Measurements from ENCODE around the gene CLDN24.

CLDN24 gene

GRCh38 chr4:183360161-183360919 lies 38.1 kb upstream of the CLDN24 start:
- no peak for FAIRE-seq
- no peak for TF ChIP-seq CTCF (IDR thresholded peaks at IDR 0.05; ENCODE audit: insufficient read depth, missing control alignments)
- DNase-seq (ENCODE audit: insufficient read length, low spot score), result no peak

DNA sequence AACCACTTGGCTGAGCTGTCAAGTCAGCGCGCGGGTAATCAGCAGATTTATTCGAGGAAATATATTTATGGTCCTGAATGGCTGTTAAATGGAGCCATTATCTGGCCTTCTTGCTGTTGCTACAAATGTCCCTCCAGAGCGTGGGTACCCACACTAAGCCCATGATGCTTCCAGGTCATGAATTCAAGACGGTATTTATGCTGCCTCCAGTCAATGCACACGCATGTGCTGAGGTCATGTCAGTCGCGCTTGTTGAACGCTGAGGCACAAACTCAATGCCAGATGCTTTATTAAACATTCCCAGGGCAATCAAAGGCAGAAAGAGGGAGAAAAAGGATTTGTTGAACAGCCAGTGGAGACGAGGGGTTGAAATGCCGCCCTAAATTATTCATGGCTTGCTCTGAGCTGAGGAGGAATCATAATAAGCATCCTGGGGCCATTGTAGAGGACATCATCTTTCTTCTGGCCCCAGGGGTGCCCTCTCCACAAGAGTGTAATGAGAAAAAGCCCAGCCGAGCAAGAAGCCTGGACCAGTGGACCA lies 36.1 kb upstream of the CLDN24 start:
- FAIRE-seq, result no peak
- no peak for TF ChIP-seq CTCF (IDR thresholded peaks at IDR 0.05; ENCODE audit: insufficient read depth, missing control alignments)

GRCh38 chr4:183356931-183357675 lies 34.9 kb upstream of the CLDN24 start:
- no peak for FAIRE-seq

More for the DNA sequence above, 36.1 kb upstream of the CLDN24 start:
- no peak for DNase-seq (ENCODE audit: insufficient read length, low spot score)

GRCh38 chr4:183356173-183356830 lies 34.1 kb upstream of the CLDN24 start:
- DNase-seq (ENCODE audit: insufficient read length, low spot score) (no peak), FAIRE-seq (no peak)
- no peak for TF ChIP-seq CTCF (IDR thresholded peaks at IDR 0.05; ENCODE audit: insufficient read depth, missing control alignments)

More at GRCh38 chr4:183356931-183357675, 34.9 kb upstream of the CLDN24 start:
- no peak for TF ChIP-seq CTCF (IDR thresholded peaks at IDR 0.05; ENCODE audit: insufficient read depth, missing control alignments)
- no peak for DNase-seq (ENCODE audit: insufficient read length, low spot score)

DNA sequence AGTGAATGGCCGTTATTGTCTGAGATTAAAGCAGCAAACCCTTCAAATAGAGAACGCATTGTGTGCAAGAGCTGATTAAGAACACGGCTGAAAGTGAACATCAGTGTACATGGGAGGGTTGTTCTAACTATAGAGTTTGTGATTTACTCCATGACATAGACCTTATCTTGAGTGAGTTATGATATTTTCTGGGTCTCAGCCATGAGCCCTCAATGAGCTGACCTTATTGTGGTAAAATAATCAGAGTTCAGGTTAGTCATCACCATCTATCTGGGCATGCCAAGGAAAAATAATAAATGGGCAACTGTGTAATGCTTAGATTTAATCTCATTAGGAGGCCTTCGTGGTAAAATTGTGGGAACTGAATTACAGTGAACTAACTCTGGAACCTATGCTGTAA lies 33.2 kb upstream of the CLDN24 start:
- DNase-seq (ENCODE audit: insufficient read length, low spot score), result no peak
- TF ChIP-seq CTCF (IDR thresholded peaks at IDR 0.05; ENCODE audit: insufficient read depth, missing control alignments), result no peak
- FAIRE-seq, result no peak

DNA sequence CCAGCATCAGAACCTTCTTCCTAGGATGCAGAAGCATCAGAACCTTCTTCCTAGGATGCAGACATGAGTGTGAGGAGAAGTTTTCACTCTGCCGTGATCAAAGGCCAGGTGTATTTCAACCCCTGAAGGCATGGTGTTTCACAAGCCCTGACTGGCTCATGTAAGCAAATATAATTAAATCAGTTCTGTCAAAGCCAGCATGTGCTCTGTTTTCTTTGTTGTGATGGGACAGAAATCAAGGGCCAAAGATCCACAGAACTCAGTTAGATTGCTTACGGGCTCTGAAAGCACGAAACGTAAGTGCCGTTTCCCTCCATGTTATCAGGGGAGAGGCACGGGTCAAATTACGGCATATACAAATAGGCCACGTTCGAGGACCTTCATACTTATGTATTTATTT lies 32.0 kb upstream of the CLDN24 start:
- DNase-seq (ENCODE audit: insufficient read length, low spot score) (no peak), FAIRE-seq (no peak)
- no peak for TF ChIP-seq CTCF (IDR thresholded peaks at IDR 0.05; ENCODE audit: insufficient read depth, missing control alignments)

Measured in D721Med (cell line).